VCaP (cell line): ENCODE measurements around the gene ZNF735.
"Not testable (repeated sequence)": the region's sequence is repeated elsewhere in the genome, so short reads cannot be mapped to it uniquely, and the experiment has no call there.

Experiments
- H3K27ac ChIP-seq: fragments of 450-650 bp; 2 replicates; pipeline ENCODE4 v1.5.1; 2017
- CTCF ChIP-seq: fragments of 450-650 bp; conservative IDR thresholded peaks from 2 replicates; pipeline ENCODE4 v1.5.1; 2017; ENCODE audit warnings: mild to moderate bottlenecking, moderate library complexity

The ZNF735 gene

GRCh38 chr7:64206903-64207302, at the start of gene ZNF735:
TSS of gene ZNF735 (plus strand) at chr7:64207203. CDS start at chr7:64207203, 0 bp downstream.
- H3K27ac ChIP-seq: no peak within 1 kb of the TSS
- TF ChIP-seq CTCF: no peak

- H3K27ac ChIP-seq: not testable (repeated sequence)
Observed at GRCh38 chr7:64170974-64171373, 36.0 kb upstream of the ZNF735 start.

- TF ChIP-seq CTCF: no peak
- H3K27ac ChIP-seq: no peak overlapping the region
Observed at GRCh38 chr7:64174328-64174727, 32.7 kb upstream of the ZNF735 start.

- TF ChIP-seq CTCF: no peak
- H3K27ac ChIP-seq: no peak overlapping the region
Observed at GRCh38 chr7:64174941-64175340, 32.1 kb upstream of the ZNF735 start.

GRCh38 chr7:64180989-64181388, 26.0 kb upstream of the ZNF735 start:
- no peak; the same call in 1 of the 2 replicates for TF ChIP-seq CTCF
- no peak overlapping the region for H3K27ac ChIP-seq

GRCh38 chr7:64181586-64181985, 25.4 kb upstream of the ZNF735 start:
- no peak overlapping the region for H3K27ac ChIP-seq
- TF ChIP-seq CTCF: no peak

- TF ChIP-seq CTCF: no peak
- no peak overlapping the region for H3K27ac ChIP-seq
Observed at GRCh38 chr7:64182036-64182790, 24.8 kb upstream of the ZNF735 start.

- peak; percentile 53; the same call in 1 of the 2 replicates for TF ChIP-seq CTCF
- no peak overlapping the region for H3K27ac ChIP-seq
Observed at GRCh38 chr7:64183126-64183742, 23.8 kb upstream of the ZNF735 start.
